ENCODE measurements around the gene UPP1. TPM values are rescaled to one million over a fixed set of nuclear protein-coding genes. Genes with fewer than 3 reads are reported as not detected.
"Not testable (repeated sequence)": the region's sequence is repeated elsewhere in the genome, so short reads cannot be mapped to it uniquely, and the experiment has no call there.

The UPP1 gene
- total RNA-seq, 2 donors from 2014 or later: 93.2 to 145 TPM

GRCh38 chr7:48132792-48133191 lies 43.7 kb downstream of the UPP1 start:
- H3K27me3 Mint-ChIP-seq: peaks cover 13 to 17% of the 10 kb centered on the region in 2 donors
- no peak overlapping the region for H3K27ac Mint-ChIP-seq
- peaks cover 4 to 6% of the 10 kb centered on the region in 2 donors for H3K4me1 Mint-ChIP-seq (ENCODE audit: low read depth in 2 of 2)
- DNase-seq (ENCODE audit: low spot score) (no peak), ATAC-seq (no peak)
- no peak overlapping the region for H3K4me3 Mint-ChIP-seq
- no peaks in the 10 kb centered on the region for H3K36me3 Mint-ChIP-seq
- H3K9me3 Mint-ChIP-seq: no peaks in the 10 kb centered on the region

GRCh38 chr7:48139459-48139858 lies 50.4 kb downstream of the UPP1 start:
- H3K27me3 Mint-ChIP-seq: peaks cover 0 to 4% of the 10 kb centered on the region in 2 donors
- DNase-seq (ENCODE audit: low spot score) (no peak), ATAC-seq (no peak)
- H3K27ac Mint-ChIP-seq: no peak overlapping the region
- H3K9me3 Mint-ChIP-seq: no peaks in the 10 kb centered on the region
- peaks cover 3 to 9% of the 10 kb centered on the region in 2 donors for H3K4me1 Mint-ChIP-seq (ENCODE audit: low read depth in 2 of 2)
- no peaks in the 10 kb centered on the region for H3K36me3 Mint-ChIP-seq
- no peak overlapping the region for H3K4me3 Mint-ChIP-seq

GRCh38 chr7:48140001-48140681 lies 51.1 kb downstream of the UPP1 start:
- Mint-ChIP-seq H3K36me3 (no peaks in the 10 kb centered on the region), H3K4me1 (ENCODE audit: low read depth in 2 of 2) (peaks cover 3 to 9% of the 10 kb centered on the region in 2 donors), H3K4me3 (no peak overlapping the region), H3K27me3 (peaks cover 0 to 5% of the 10 kb centered on the region in 2 donors), H3K9me3 (no peaks in the 10 kb centered on the region), H3K27ac (no peak overlapping the region)
- DNase-seq (ENCODE audit: low spot score) (no peak), ATAC-seq (no peak)

GRCh38 chr7:48141521-48141920 lies 52.5 kb downstream of the UPP1 start:
- peaks cover 5 to 9% of the 10 kb centered on the region in 2 donors for H3K27me3 Mint-ChIP-seq
- no peaks in the 10 kb centered on the region for H3K36me3 Mint-ChIP-seq
- no peak overlapping the region for H3K27ac Mint-ChIP-seq
- no peaks in the 10 kb centered on the region for H3K9me3 Mint-ChIP-seq
- no peak overlapping the region for H3K4me3 Mint-ChIP-seq
- no peak for ATAC-seq
- peaks cover 3 to 9% of the 10 kb centered on the region in 2 donors for H3K4me1 Mint-ChIP-seq (ENCODE audit: low read depth in 2 of 2)
- DNase-seq (ENCODE audit: low spot score): no peak

GRCh38 chr7:48144291-48144768 lies 55.3 kb downstream of the UPP1 start:
- ATAC-seq (peak in 1 of 2 donors; percentile 6), DNase-seq (ENCODE audit: low spot score) (no peak)
- no peaks in the 10 kb centered on the region for H3K9me3 Mint-ChIP-seq
- H3K4me1 Mint-ChIP-seq (ENCODE audit: low read depth in 2 of 2): peaks cover 3 to 8% of the 10 kb centered on the region in 2 donors
- H3K27me3 Mint-ChIP-seq: peaks cover 11 to 19% of the 10 kb centered on the region in 2 donors
- H3K4me3 Mint-ChIP-seq: no peak overlapping the region
- H3K36me3 Mint-ChIP-seq: no peaks in the 10 kb centered on the region
- H3K27ac Mint-ChIP-seq: no peak overlapping the region

GRCh38 chr7:48147078-48147591 lies 58.1 kb downstream of the UPP1 start:
- Mint-ChIP-seq H3K9me3 (no peaks in the 10 kb centered on the region), H3K4me1 (ENCODE audit: low read depth in 2 of 2) (no peaks in the 10 kb centered on the region), H3K36me3 (no peaks in the 10 kb centered on the region), H3K27me3 (peaks cover 14 to 30% of the 10 kb centered on the region in 2 donors), H3K27ac (no peak overlapping the region), H3K4me3 (no peak overlapping the region)
- DNase-seq (ENCODE audit: low spot score) (no peak), ATAC-seq (no peak)

DNA sequence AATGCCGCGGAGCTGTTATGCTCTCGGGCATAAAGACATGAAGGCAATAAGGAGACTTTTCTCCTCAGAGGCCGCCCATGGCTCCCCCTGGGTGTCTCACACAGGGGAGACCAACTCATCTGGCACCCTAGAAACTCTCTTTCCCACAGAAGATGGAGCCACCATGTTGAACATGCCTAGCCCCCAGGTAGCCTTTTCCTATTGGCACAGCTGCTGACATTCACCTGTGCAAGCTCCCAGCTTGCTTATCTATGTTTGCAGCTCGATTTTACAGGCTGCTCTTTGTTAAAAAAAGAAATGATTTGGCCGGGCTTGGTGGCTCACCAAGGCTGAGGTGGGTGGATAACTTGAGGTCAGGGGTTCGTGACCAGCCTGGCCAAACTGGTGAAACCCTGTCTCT lies 58.6 kb downstream of the UPP1 start:
- ATAC-seq; DNase-seq (ENCODE audit: low spot score); H3K9me3 Mint-ChIP-seq; H3K27ac Mint-ChIP-seq; H3K4me1 Mint-ChIP-seq (ENCODE audit: low read depth in 2 of 2); H3K4me3 Mint-ChIP-seq; H3K36me3 Mint-ChIP-seq: not testable (repeated sequence)
- H3K27me3 Mint-ChIP-seq: peaks cover 14 to 30% of the 10 kb centered on the region in 2 donors

DNA sequence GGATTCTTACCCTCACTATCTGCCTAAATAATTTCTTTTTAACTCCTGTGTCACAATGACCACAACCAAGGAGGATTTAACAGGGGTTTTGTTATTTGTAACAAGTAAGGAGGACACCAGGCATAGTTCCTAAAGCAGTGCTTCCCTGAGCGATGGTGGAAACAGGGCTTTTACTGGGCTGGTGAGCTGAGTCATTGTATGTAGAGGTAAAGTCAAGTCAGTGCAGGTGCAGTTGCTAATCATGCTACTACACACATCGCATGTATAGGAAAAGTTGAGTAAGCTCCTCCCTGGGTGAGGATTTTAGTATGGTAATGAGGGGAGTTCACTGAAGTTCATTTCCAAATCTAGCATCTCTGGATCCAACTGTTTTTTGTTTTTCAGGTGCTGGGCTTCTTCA lies 59.2 kb downstream of the UPP1 start:
- H3K9me3 Mint-ChIP-seq: no peaks in the 10 kb centered on the region
- no peaks in the 10 kb centered on the region for H3K36me3 Mint-ChIP-seq
- H3K4me1 Mint-ChIP-seq (ENCODE audit: low read depth in 2 of 2): no peaks in the 10 kb centered on the region
- no peak overlapping the region for H3K4me3 Mint-ChIP-seq
- DNase-seq (ENCODE audit: low spot score): no peak
- no peak overlapping the region for H3K27ac Mint-ChIP-seq
- peaks cover 10 to 30% of the 10 kb centered on the region in 2 donors for H3K27me3 Mint-ChIP-seq
- no peak for ATAC-seq

GRCh38 chr7:48149058-48149457 lies 60.0 kb downstream of the UPP1 start:
- no peak overlapping the region for H3K4me3 Mint-ChIP-seq
- ATAC-seq (no peak), DNase-seq (ENCODE audit: low spot score) (no peak)
- H3K36me3 Mint-ChIP-seq: no peaks in the 10 kb centered on the region
- H3K4me1 Mint-ChIP-seq (ENCODE audit: low read depth in 2 of 2): no peaks in the 10 kb centered on the region
- H3K27me3 Mint-ChIP-seq: peaks cover 12 to 30% of the 10 kb centered on the region in 2 donors
- H3K9me3 Mint-ChIP-seq: no peaks in the 10 kb centered on the region
- H3K27ac Mint-ChIP-seq: no peak overlapping the region

GRCh38 chr7:48150086-48150485 lies 61.0 kb downstream of the UPP1 start:
- Mint-ChIP-seq H3K27me3 (peaks cover 14 to 30% of the 10 kb centered on the region in 2 donors), H3K27ac (no peak overlapping the region), H3K4me1 (ENCODE audit: low read depth in 2 of 2) (no peaks in the 10 kb centered on the region), H3K9me3 (no peaks in the 10 kb centered on the region), H3K4me3 (no peak overlapping the region), H3K36me3 (no peaks in the 10 kb centered on the region)
- ATAC-seq: no peak
- no peak for DNase-seq (ENCODE audit: low spot score)

DNA sequence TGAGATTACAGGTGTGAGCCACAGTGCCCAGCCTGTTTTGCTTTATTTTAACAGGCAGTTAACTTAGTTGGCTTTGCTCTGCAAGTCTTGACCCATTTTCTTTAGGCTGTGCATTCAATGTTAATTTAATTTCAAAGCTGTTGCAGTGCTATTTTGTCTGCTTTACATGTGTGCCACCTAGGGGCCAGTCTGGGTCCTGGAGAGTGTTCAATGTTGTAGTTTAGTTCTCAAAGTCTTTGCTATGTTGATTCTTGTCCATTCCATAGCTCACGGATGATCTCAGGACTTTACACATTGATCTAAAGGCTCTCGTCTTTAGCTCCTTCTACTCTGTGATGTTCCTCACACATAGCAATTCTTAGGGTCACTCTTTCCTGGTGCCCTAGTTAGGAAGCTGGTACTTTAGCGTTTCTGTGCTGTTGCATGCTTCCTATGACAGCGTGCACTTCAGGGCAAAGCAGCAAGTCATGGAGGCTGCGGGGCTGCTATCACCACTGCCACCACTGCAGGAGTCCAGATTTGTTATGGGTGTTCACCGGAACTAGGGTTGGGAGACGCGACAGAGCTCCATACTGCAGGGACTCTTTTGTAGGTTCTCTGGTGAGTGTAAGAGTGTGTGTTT lies 65.8 kb downstream of the UPP1 start:
- Mint-ChIP-seq H3K27ac (no peak overlapping the region), H3K4me1 (ENCODE audit: low read depth in 2 of 2) (no peaks in the 10 kb centered on the region), H3K9me3 (no peaks in the 10 kb centered on the region), H3K27me3 (peaks cover 19 to 21% of the 10 kb centered on the region in 2 donors), H3K4me3 (no peak overlapping the region), H3K36me3 (no peaks in the 10 kb centered on the region)
- DNase-seq (ENCODE audit: low spot score): no peak
- ATAC-seq: peak in 1 of 2 donors; percentile 56

Other genes starting within 250 kb of the UPP1 start
- under 1 TPM; 0.28 to 0.31 TPM for gene PKD1L1, start 140.8 kb upstream of the UPP1 start, total RNA-seq
- 10 to 100 TPM; 60.4 to 61.7 TPM for gene HUS1, start 109.7 kb upstream of the UPP1 start, total RNA-seq
- under 1 TPM in 1 of 2 donors, not detected in 1; 0.71 TPM for gene SUN3, start 60.2 kb upstream of the UPP1 start, total RNA-seq
- under 1 TPM; 0.56 to 0.57 TPM for gene C7orf57, start 53.7 kb upstream of the UPP1 start, total RNA-seq
- not detected for gene ABCA13, start 82.2 kb downstream of the UPP1 start, total RNA-seq

All from natural killer cell treated with Interleukin-12 subunit alpha and Interleukin-12 subunit beta and Interleukin-15 and Interleukin-18, amount 100 ng/mL, for 72 hours (primary cell).